ENCODE results near the gene CELF4.

CELF4 gene

GRCh38 chr18:37307181-37307580 is 258.4 kb downstream of the CELF4 start:
- DNase-seq = no peak

- DNase-seq = no peak
Observed at GRCh38 chr18:37306432-37306831, 259.2 kb downstream of the CELF4 start.

- no peak for DNase-seq
Observed at GRCh38 chr18:37305066-37305465, 260.5 kb downstream of the CELF4 start.

GRCh38 chr18:37304012-37304680 is 261.5 kb downstream of the CELF4 start:
- no peak for DNase-seq

- DNase-seq = no peak
Observed at GRCh38 chr18:37303009-37303408, 262.6 kb downstream of the CELF4 start.

- no peak for DNase-seq
Observed at GRCh38 chr18:37302519-37302918, 263.1 kb downstream of the CELF4 start.

- no peak for DNase-seq
Observed at GRCh38 chr18:37299471-37300304, 265.9 kb downstream of the CELF4 start.

- no peak for DNase-seq
Observed at GRCh38 chr18:37298816-37299215, 266.8 kb downstream of the CELF4 start.

GRCh38 chr18:37297106-37297505 is 268.5 kb downstream of the CELF4 start:
- DNase-seq = no peak

GRCh38 chr18:37294951-37295350 is 270.6 kb downstream of the CELF4 start:
- no peak for DNase-seq

- DNase-seq = no peak
Observed at GRCh38 chr18:37293359-37293758, 272.2 kb downstream of the CELF4 start.

- no peak for DNase-seq
Observed at GRCh38 chr18:37289423-37289822, 276.2 kb downstream of the CELF4 start.

GRCh38 chr18:37287601-37288000 is 278.0 kb downstream of the CELF4 start:
- no peak for DNase-seq

GRCh38 chr18:37286801-37287200 is 278.8 kb downstream of the CELF4 start:
- no peak for DNase-seq

- no peak for DNase-seq
Observed at GRCh38 chr18:37285825-37286224, 279.8 kb downstream of the CELF4 start.

GRCh38 chr18:37284260-37284659 is 281.3 kb downstream of the CELF4 start:
- DNase-seq = no peak

- DNase-seq = no peak
Observed at GRCh38 chr18:37282386-37283037, 283.1 kb downstream of the CELF4 start.

- no peak for DNase-seq
Observed at GRCh38 chr18:37280701-37281393, 284.8 kb downstream of the CELF4 start.

GRCh38 chr18:37277804-37278203 is 287.8 kb downstream of the CELF4 start:
- no peak for DNase-seq

- DNase-seq = no peak
Observed at GRCh38 chr18:37276111-37276890, 289.3 kb downstream of the CELF4 start.

- DNase-seq = no peak
Observed at GRCh38 chr18:37275237-37275741, 290.3 kb downstream of the CELF4 start.
